A204.1 (cell line): Measurements from ENCODE around the gene STAM2.
"Not testable (repeated sequence)": the region's sequence is repeated elsewhere in the genome, so short reads cannot be mapped to it uniquely, and the experiment has no call there.

ENCODE experiments used
- FAIRE-seq: peaks from 2 replicates; lab custom pipeline; 2012; peaks lifted over from hg19 to GRCh38; lab: Jason Lieb, UNC

Gene STAM2

GRCh38 chr2:152106464-152106863 is 69.1 kb downstream of the STAM2 start:
- FAIRE-seq, result no peak

- no peak for FAIRE-seq
Observed at GRCh38 chr2:152103271-152103670, 72.3 kb downstream of the STAM2 start.

- FAIRE-seq, result no peak
Observed at GRCh38 chr2:152100961-152101360, 74.6 kb downstream of the STAM2 start.

- no peak for FAIRE-seq
Observed at GRCh38 chr2:152099367-152100050, 76.1 kb downstream of the STAM2 start.

- no peak for FAIRE-seq
Observed at GRCh38 chr2:152098496-152099366, 76.8 kb downstream of the STAM2 start, which contains the start of gene CACNB4. Gene CACNB4, minus strand, starts transcription at chr2:152099044.

GRCh38 chr2:152097801-152098495 is 77.6 kb downstream of the STAM2 start:
- no peak for FAIRE-seq

- no peak for FAIRE-seq
Observed at GRCh38 chr2:152097290-152097800, 78.2 kb downstream of the STAM2 start.

GRCh38 chr2:152095146-152095545 is 80.4 kb downstream of the STAM2 start:
- no peak for FAIRE-seq

GRCh38 chr2:152094014-152094413 is 81.5 kb downstream of the STAM2 start:
- FAIRE-seq, result no peak

- no peak for FAIRE-seq
Observed at GRCh38 chr2:152093464-152093863, 82.1 kb downstream of the STAM2 start.

GRCh38 chr2:152092095-152092494 is 83.5 kb downstream of the STAM2 start:
- no peak for FAIRE-seq

GRCh38 chr2:152090726-152091125 is 84.8 kb downstream of the STAM2 start:
- not testable (repeated sequence) for FAIRE-seq

GRCh38 chr2:152089238-152089637 is 86.3 kb downstream of the STAM2 start:
- no peak for FAIRE-seq

GRCh38 chr2:152088006-152088405 is 87.6 kb downstream of the STAM2 start:
- no peak for FAIRE-seq

GRCh38 chr2:152086231-152086630 is 89.3 kb downstream of the STAM2 start:
- no peak for FAIRE-seq

- no peak for FAIRE-seq
Observed at GRCh38 chr2:152084076-152084475, 91.5 kb downstream of the STAM2 start.

GRCh38 chr2:152083202-152083875 is 92.2 kb downstream of the STAM2 start:
- FAIRE-seq, result no peak

GRCh38 chr2:152078662-152079061 is 96.9 kb downstream of the STAM2 start:
- FAIRE-seq, result no peak

GRCh38 chr2:152078023-152078422 is 97.5 kb downstream of the STAM2 start:
- no peak for FAIRE-seq

GRCh38 chr2:152075461-152076050 is 100.0 kb downstream of the STAM2 start:
- no peak for FAIRE-seq

- FAIRE-seq, result no peak
Observed at GRCh38 chr2:152072011-152072410, 103.6 kb downstream of the STAM2 start.

GRCh38 chr2:152071518-152071917 is 104.0 kb downstream of the STAM2 start:
- FAIRE-seq, result no peak
